CD4-positive, alpha-beta T cell (primary cell): ENCODE results near the gene BECN2. TPM values are rescaled to one million over a fixed set of nuclear protein-coding genes. Genes with fewer than 3 reads are reported as not detected.

Experiments used
- ATAC-seq: fragments of 200-7000 bp; cut with Tn5 transposase; one replicate; pipeline ENCODE4 v1.10.0; 2022; ENCODE audit warnings: mild to moderate bottlenecking; ENCODE audit not compliant: poor library complexity
- CTCF ChIA-PET: fragments of 350-600 bp; sonication (Branson Sonifier 250); formaldehyde crosslinking; loops from one replicate; lab custom pipeline; 2021; ENCODE audit warnings: antibody characterized with exemption, inconsistent platforms; lab: Charles Lee
- POLR2A ChIA-PET: fragments of 350-600 bp; sonication (Branson Sonifier 250); formaldehyde crosslinking; loops from one replicate; lab custom pipeline; 2021; ENCODE audit warnings: antibody characterized with exemption, inconsistent platforms; lab: Charles Lee
- DNase-seq, 14 experiments: peaks; one replicate each; pipeline ENCODE4 v3.0.0-alpha.2; 2013 to 2020; ENCODE audit warnings: mixed read lengths in 2 of 14
- H3K27ac ChIP-seq, 2 donors: one replicate each; pipeline versions ENCODE4 v1.5.1 to v1.7.0; 2013; ENCODE audit warnings: low read length in 2 of 2, low read depth in 1 of 2, mild to moderate bottlenecking in 1 of 2
- H3K27me3 ChIP-seq, 2 experiments: 1 replicate in 1 of 2; 2 replicates in 1 of 2; pipeline versions ENCODE4 v1.6.1 to v1.7.0; 2013; ENCODE audit warnings: low read length in 2 of 2, control low read depth in 1 of 2, mild to moderate bottlenecking in 1 of 2, moderate library complexity in 1 of 2; ENCODE audit not compliant: insufficient read depth in 2 of 2, control insufficient read depth in 1 of 2
- H3K36me3 ChIP-seq: one replicate; pipeline ENCODE4 v1.6.1; 2013; ENCODE audit warnings: low read length, control low read depth; ENCODE audit not compliant: insufficient read depth
- H3K4me1 ChIP-seq: one replicate; pipeline ENCODE4 v1.6.1; 2013; ENCODE audit warnings: low read length, control low read depth; ENCODE audit not compliant: insufficient read depth
- H3K4me3 ChIP-seq: one replicate; pipeline ENCODE4 v1.5.1; 2013; ENCODE audit warnings: mild to moderate bottlenecking, low read length, moderate library complexity
- H3K9me3 ChIP-seq, 2 experiments: 1 replicate in 1 of 2; 2 replicates in 1 of 2; pipeline versions ENCODE4 v1.6.1 to v1.7.0; 2013; ENCODE audit warnings: low read length in 2 of 2, mild to moderate bottlenecking in 2 of 2, control low read depth in 1 of 2, moderate library complexity in 1 of 2; ENCODE audit not compliant: control insufficient read depth in 1 of 2, insufficient read depth in 1 of 2
- H3K27ac Mint-ChIP-seq: one replicate; pipeline ENCODE4 v1.8.0; 2020; ENCODE audit warnings: mixed read lengths
- H3K27me3 Mint-ChIP-seq: one replicate; pipeline ENCODE4 v1.8.0; 2021; ENCODE audit warnings: mixed read lengths
- H3K36me3 Mint-ChIP-seq: one replicate; pipeline ENCODE4 v1.8.0; 2021; ENCODE audit warnings: low read depth, mixed read lengths
- H3K4me1 Mint-ChIP-seq: one replicate; pipeline ENCODE4 v1.8.0; 2021; ENCODE audit warnings: low read depth, mixed read lengths
- H3K4me3 Mint-ChIP-seq: one replicate; pipeline ENCODE4 v1.8.0; 2020; ENCODE audit warnings: mild to moderate bottlenecking, mixed read lengths
- H3K9me3 Mint-ChIP-seq: one replicate; pipeline ENCODE4 v1.8.0; 2020; ENCODE audit warnings: mixed read lengths
- CTCF ChIP-seq: fragments of 200-600 bp; IDR thresholded peaks from one replicate; pipeline ENCODE4 v1.8.0; 2022; ENCODE audit warnings: antibody characterized with exemption, mild to moderate bottlenecking
- intact Hi-C, 2 experiments: fragments of 100-400 bp; cut with DNase I in 1 of 2; cut with micrococcal nuclease in 1 of 2; formaldehyde crosslinking; loops; one replicate each; pipeline versions ENCODE4 v1.15.1 to v1.9.0; 2023 to 2025; cut with DNase I, micrococcal nuclease
- total RNA-seq, 174 experiments: library from RNA in 2 of 174; stranded (reverse) in 2 of 174; gene quantifications; one replicate each; pipeline ENCODE4 v1.2.3 and lab custom pipeline; 2021 to 2026

BECN2 gene
- total RNA-seq, 2 experiments from 2014 or later = not detected

GRCh38 chr1:241968611-241969010 lies 11.0 kb downstream of the BECN2 start:
- no peak overlapping the region for H3K4me3 ChIP-seq
- no peaks in the 10 kb centered on the region for H3K36me3 ChIP-seq
- Mint-ChIP-seq H3K4me3 (no peak overlapping the region), H3K4me1 (no peaks in the 10 kb centered on the region), H3K27ac (no peak overlapping the region), H3K9me3 (no peaks in the 10 kb centered on the region), H3K27me3 (no peaks in the 10 kb centered on the region), H3K36me3 (no peaks in the 10 kb centered on the region)
- POLR2A ChIA-PET = no interaction called here
- no peak overlapping the region for H3K27ac ChIP-seq
- no peak for TF ChIP-seq CTCF
- no peaks in the 10 kb centered on the region for H3K27me3 ChIP-seq
- H3K9me3 ChIP-seq = no peaks in the 10 kb centered on the region
- no peak for DNase-seq
- no peaks in the 10 kb centered on the region for H3K4me1 ChIP-seq
- CTCF ChIA-PET = no interaction called here
- ATAC-seq = no peak
- intact Hi-C loops = no loop called here

GRCh38 chr1:241972703-241973369 lies 15.3 kb downstream of the BECN2 start:
- no peaks in the 10 kb centered on the region for H3K9me3 Mint-ChIP-seq
- no peak overlapping the region for H3K27ac ChIP-seq
- ATAC-seq = no peak
- H3K27me3 Mint-ChIP-seq = no peaks in the 10 kb centered on the region
- H3K36me3 ChIP-seq = no peaks in the 10 kb centered on the region
- no peaks in the 10 kb centered on the region for H3K27me3 ChIP-seq
- CTCF ChIA-PET = no interaction called here
- no peak overlapping the region for H3K4me3 Mint-ChIP-seq
- no peaks in the 10 kb centered on the region for H3K9me3 ChIP-seq
- no peaks in the 10 kb centered on the region for H3K4me1 ChIP-seq
- no peaks in the 10 kb centered on the region for H3K4me1 Mint-ChIP-seq
- POLR2A ChIA-PET = no interaction called here
- TF ChIP-seq CTCF = no peak
- intact Hi-C loops = no loop called here
- no peak overlapping the region for H3K27ac Mint-ChIP-seq
- H3K4me3 ChIP-seq = no peak overlapping the region
- DNase-seq = no peak
- no peaks in the 10 kb centered on the region for H3K36me3 Mint-ChIP-seq

GRCh38 chr1:241976229-241976628 lies 18.7 kb downstream of the BECN2 start:
- Mint-ChIP-seq H3K36me3 (no peaks in the 10 kb centered on the region), H3K27ac (no peak overlapping the region), H3K27me3 (no peaks in the 10 kb centered on the region), H3K9me3 (no peaks in the 10 kb centered on the region), H3K4me3 (no peak overlapping the region), H3K4me1 (no peaks in the 10 kb centered on the region)
- intact Hi-C loops = no loop called here
- Histone ChIP-seq H3K9me3 (no peaks in the 10 kb centered on the region), H3K27me3 (no peaks in the 10 kb centered on the region), H3K4me3 (no peak overlapping the region), H3K36me3 (no peaks in the 10 kb centered on the region), H3K4me1 (no peaks in the 10 kb centered on the region), H3K27ac (no peak overlapping the region)
- no peak for ATAC-seq
- no peak for DNase-seq
- POLR2A ChIA-PET = interaction anchor here (0.6 kb wide), 1 partner anchor 12 kb away, joined by 3 read pairs; no protein-coding TSS in a partner anchor
- CTCF ChIA-PET = no interaction called here
- no peak for TF ChIP-seq CTCF
